CD4-positive, alpha-beta T cell (primary cell): ENCODE results near the gene HOXB7. TPM values are rescaled to one million over a fixed set of nuclear protein-coding genes. Genes with fewer than 3 reads are reported as not detected.

Experiments
- ATAC-seq: fragments of 200-7000 bp; cut with Tn5 transposase; one replicate; pipeline ENCODE4 v1.10.0; 2022; ENCODE audit warnings: mild to moderate bottlenecking; ENCODE audit not compliant: poor library complexity
- CTCF ChIA-PET: fragments of 350-600 bp; sonication (Branson Sonifier 250); formaldehyde crosslinking; loops from one replicate; lab custom pipeline; 2021; ENCODE audit warnings: antibody characterized with exemption, inconsistent platforms; lab: Charles Lee
- POLR2A ChIA-PET: fragments of 350-600 bp; sonication (Branson Sonifier 250); formaldehyde crosslinking; loops from one replicate; lab custom pipeline; 2021; ENCODE audit warnings: antibody characterized with exemption, inconsistent platforms; lab: Charles Lee
- DNase-seq, 14 experiments: peaks; one replicate each; pipeline ENCODE4 v3.0.0-alpha.2; 2013 to 2020; ENCODE audit warnings: mixed read lengths in 2 of 14
- H3K27ac ChIP-seq, 2 donors: one replicate each; pipeline versions ENCODE4 v1.5.1 to v1.7.0; 2013; ENCODE audit warnings: low read length in 2 of 2, low read depth in 1 of 2, mild to moderate bottlenecking in 1 of 2
- H3K27me3 ChIP-seq, 2 experiments: 1 replicate in 1 of 2; 2 replicates in 1 of 2; pipeline versions ENCODE4 v1.6.1 to v1.7.0; 2013; ENCODE audit warnings: low read length in 2 of 2, control low read depth in 1 of 2, mild to moderate bottlenecking in 1 of 2, moderate library complexity in 1 of 2; ENCODE audit not compliant: insufficient read depth in 2 of 2, control insufficient read depth in 1 of 2
- H3K36me3 ChIP-seq: one replicate; pipeline ENCODE4 v1.6.1; 2013; ENCODE audit warnings: low read length, control low read depth; ENCODE audit not compliant: insufficient read depth
- H3K4me1 ChIP-seq: one replicate; pipeline ENCODE4 v1.6.1; 2013; ENCODE audit warnings: low read length, control low read depth; ENCODE audit not compliant: insufficient read depth
- H3K4me3 ChIP-seq: one replicate; pipeline ENCODE4 v1.5.1; 2013; ENCODE audit warnings: mild to moderate bottlenecking, low read length, moderate library complexity
- H3K9me3 ChIP-seq, 2 experiments: 1 replicate in 1 of 2; 2 replicates in 1 of 2; pipeline versions ENCODE4 v1.6.1 to v1.7.0; 2013; ENCODE audit warnings: low read length in 2 of 2, mild to moderate bottlenecking in 2 of 2, control low read depth in 1 of 2, moderate library complexity in 1 of 2; ENCODE audit not compliant: control insufficient read depth in 1 of 2, insufficient read depth in 1 of 2
- H3K27ac Mint-ChIP-seq: one replicate; pipeline ENCODE4 v1.8.0; 2020; ENCODE audit warnings: mixed read lengths
- H3K27me3 Mint-ChIP-seq: one replicate; pipeline ENCODE4 v1.8.0; 2021; ENCODE audit warnings: mixed read lengths
- H3K36me3 Mint-ChIP-seq: one replicate; pipeline ENCODE4 v1.8.0; 2021; ENCODE audit warnings: low read depth, mixed read lengths
- H3K4me1 Mint-ChIP-seq: one replicate; pipeline ENCODE4 v1.8.0; 2021; ENCODE audit warnings: low read depth, mixed read lengths
- H3K4me3 Mint-ChIP-seq: one replicate; pipeline ENCODE4 v1.8.0; 2020; ENCODE audit warnings: mild to moderate bottlenecking, mixed read lengths
- H3K9me3 Mint-ChIP-seq: one replicate; pipeline ENCODE4 v1.8.0; 2020; ENCODE audit warnings: mixed read lengths
- intact Hi-C, 2 experiments: fragments of 100-400 bp; cut with DNase I in 1 of 2; cut with micrococcal nuclease in 1 of 2; formaldehyde crosslinking; loops; one replicate each; pipeline versions ENCODE4 v1.15.1 to v1.9.0; 2023 to 2025; cut with DNase I, micrococcal nuclease
- total RNA-seq, 174 experiments: library from RNA in 2 of 174; stranded (reverse) in 2 of 174; gene quantifications; one replicate each; pipeline ENCODE4 v1.2.3 and lab custom pipeline; 2021 to 2026
- TF ChIP-seq, protein P1 (sequence below): fragments of 200-600 bp; IDR thresholded peaks from one replicate; pipeline ENCODE4 v1.8.0; 2022; ENCODE audit warnings: antibody characterized with exemption, mild to moderate bottlenecking

The HOXB7 gene
- total RNA-seq, 2 experiments from 2014 or later: not detected

DNA sequence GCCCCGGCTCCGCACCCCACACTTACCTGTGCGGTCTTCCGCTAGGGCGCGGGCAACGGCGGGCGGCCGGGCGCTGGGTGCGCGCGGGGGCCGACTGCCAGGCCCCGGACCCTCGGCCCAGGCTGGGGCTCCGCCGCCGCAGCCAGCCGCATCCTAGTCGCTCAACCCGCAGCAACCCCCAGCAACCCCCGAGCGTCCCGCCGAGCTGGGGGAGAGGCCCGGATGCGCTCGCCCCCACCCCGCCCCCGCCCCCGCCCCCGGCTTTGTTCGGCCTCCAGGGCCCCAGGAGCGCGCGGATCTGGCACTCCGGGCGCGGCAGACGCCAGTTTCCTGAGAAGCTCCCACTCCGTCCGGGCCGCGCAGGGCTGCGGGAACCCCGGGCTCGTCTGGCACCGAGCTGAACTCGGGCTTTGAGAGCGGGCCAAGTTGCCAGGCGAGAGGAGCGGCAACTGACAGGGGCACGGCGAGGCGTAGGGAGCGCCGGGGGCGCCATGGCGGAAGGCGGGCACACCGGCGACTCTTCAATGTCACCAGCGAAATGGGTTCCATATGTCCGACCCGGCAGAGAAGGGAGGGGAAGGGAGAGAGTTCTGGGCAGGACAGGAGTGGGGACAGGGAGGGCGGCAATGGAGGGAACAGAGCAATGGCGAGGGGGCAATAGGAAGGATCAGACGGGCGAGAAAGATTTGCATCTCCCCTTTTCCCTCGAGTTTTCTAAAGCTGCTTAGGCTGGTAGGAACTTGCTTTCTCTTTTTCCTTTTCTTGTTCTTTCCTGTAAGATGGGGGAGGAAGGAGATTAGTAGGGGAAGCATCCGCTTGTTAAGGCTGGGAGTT is 46.4 kb downstream of the HOXB7 start:
- POLR2A ChIA-PET: interaction anchor here (0.6 kb wide), 1 partner anchor 20 kb away, joined by 3 read pairs; no protein-coding TSS in a partner anchor
- Mint-ChIP-seq H3K9me3 (no peaks in the 10 kb centered on the region), H3K4me1 (peaks cover 5% of the 10 kb centered on the region), H3K4me3 (no peak overlapping the region), H3K36me3 (no peaks in the 10 kb centered on the region), H3K27me3 (peaks cover 15% of the 10 kb centered on the region), H3K27ac (no peak overlapping the region)
- peak in 1 of 14 experiments; percentile 13 for DNase-seq
- Histone ChIP-seq H3K27ac (no peak overlapping the region), H3K36me3 (no peaks in the 10 kb centered on the region), H3K4me1 (peaks cover 2% of the 10 kb centered on the region), H3K4me3 (no peak overlapping the region), H3K27me3 (peaks cover 0 to 9% of the 10 kb centered on the region in 2 experiments), H3K9me3 (no peaks in the 10 kb centered on the region)
- intact Hi-C loops: no loop called here
- TF ChIP-seq, protein P1, sequence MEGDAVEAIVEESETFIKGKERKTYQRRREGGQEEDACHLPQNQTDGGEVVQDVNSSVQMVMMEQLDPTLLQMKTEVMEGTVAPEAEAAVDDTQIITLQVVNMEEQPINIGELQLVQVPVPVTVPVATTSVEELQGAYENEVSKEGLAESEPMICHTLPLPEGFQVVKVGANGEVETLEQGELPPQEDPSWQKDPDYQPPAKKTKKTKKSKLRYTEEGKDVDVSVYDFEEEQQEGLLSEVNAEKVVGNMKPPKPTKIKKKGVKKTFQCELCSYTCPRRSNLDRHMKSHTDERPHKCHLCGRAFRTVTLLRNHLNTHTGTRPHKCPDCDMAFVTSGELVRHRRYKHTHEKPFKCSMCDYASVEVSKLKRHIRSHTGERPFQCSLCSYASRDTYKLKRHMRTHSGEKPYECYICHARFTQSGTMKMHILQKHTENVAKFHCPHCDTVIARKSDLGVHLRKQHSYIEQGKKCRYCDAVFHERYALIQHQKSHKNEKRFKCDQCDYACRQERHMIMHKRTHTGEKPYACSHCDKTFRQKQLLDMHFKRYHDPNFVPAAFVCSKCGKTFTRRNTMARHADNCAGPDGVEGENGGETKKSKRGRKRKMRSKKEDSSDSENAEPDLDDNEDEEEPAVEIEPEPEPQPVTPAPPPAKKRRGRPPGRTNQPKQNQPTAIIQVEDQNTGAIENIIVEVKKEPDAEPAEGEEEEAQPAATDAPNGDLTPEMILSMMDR: no peak
- CTCF ChIA-PET: interaction anchor here (1.1 kb wide), 1 partner anchor 72 kb away, joined by 3 read pairs; no protein-coding TSS in a partner anchor
- no peak for ATAC-seq

DNA sequence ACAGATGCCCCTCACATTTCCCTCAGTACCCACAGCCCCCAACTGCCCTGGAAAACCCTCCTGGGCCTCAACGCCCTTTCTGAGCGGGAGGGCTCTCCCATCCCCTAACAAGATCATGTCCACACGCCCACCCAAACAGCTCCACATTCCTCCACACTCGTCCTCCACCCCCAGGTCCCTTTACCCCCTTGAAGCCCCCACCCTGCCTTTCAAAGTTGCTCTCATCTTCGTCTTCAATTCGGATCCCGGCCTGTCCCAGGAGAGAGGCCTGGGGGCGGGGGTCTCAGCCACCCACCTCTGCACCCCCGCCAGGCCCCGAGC is 47.0 kb downstream of the HOXB7 start:
- no peak for ATAC-seq
- no peaks in the 10 kb centered on the region for H3K36me3 Mint-ChIP-seq
- H3K27me3 Mint-ChIP-seq: peaks cover 21% of the 10 kb centered on the region
- TF ChIP-seq, protein P1: no peak
- peaks cover 0 to 9% of the 10 kb centered on the region in 2 experiments for H3K27me3 ChIP-seq
- intact Hi-C loops: no loop called here
- no peaks in the 10 kb centered on the region for H3K9me3 Mint-ChIP-seq
- DNase-seq: no peak
- H3K4me3 ChIP-seq: no peak overlapping the region
- no peak overlapping the region for H3K27ac ChIP-seq
- peaks cover 2% of the 10 kb centered on the region for H3K4me1 ChIP-seq
- POLR2A ChIA-PET: no interaction called here
- H3K4me3 Mint-ChIP-seq: no peak overlapping the region
- H3K9me3 ChIP-seq: no peaks in the 10 kb centered on the region
- no peak overlapping the region for H3K27ac Mint-ChIP-seq
- CTCF ChIA-PET: no interaction called here
- H3K4me1 Mint-ChIP-seq: peaks cover 5% of the 10 kb centered on the region
- no peaks in the 10 kb centered on the region for H3K36me3 ChIP-seq

DNA sequence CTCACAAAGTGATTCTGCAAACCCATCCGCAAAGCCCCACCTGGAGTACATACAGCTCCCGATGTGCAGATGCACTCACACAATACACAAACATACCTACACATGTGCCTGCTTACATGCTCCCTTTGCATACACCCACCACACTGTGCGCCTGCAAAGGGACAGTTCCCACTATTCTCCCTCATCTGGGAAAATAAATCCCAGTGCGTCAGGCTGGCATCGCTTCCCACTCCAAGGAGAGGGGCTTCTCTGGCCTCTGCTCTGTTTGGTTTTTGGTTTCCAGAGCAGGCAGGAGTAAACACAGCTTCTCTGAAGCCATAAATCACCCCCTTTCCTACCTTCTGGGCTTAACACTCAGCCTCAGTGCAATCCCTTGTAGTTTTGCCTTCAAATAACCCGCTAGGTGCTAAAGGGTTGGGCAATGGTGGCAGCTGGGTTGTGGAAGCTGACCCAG is 47.4 kb downstream of the HOXB7 start:
- H3K4me3 Mint-ChIP-seq: no peak overlapping the region
- intact Hi-C loops: no loop called here
- ATAC-seq (no peak), DNase-seq (no peak)
- no peak overlapping the region for H3K4me3 ChIP-seq
- H3K9me3 ChIP-seq: no peaks in the 10 kb centered on the region
- TF ChIP-seq, protein P1: no peak
- no peaks in the 10 kb centered on the region for H3K36me3 Mint-ChIP-seq
- H3K27me3 ChIP-seq: peaks cover 0 to 7% of the 10 kb centered on the region in 2 experiments
- H3K9me3 Mint-ChIP-seq: no peaks in the 10 kb centered on the region
- no peak overlapping the region for H3K27ac Mint-ChIP-seq
- H3K4me1 ChIP-seq: peaks cover 2% of the 10 kb centered on the region
- CTCF ChIA-PET: no interaction called here
- no peak overlapping the region for H3K27ac ChIP-seq
- H3K4me1 Mint-ChIP-seq: peaks cover 2% of the 10 kb centered on the region
- H3K27me3 Mint-ChIP-seq: peaks cover 25% of the 10 kb centered on the region
- H3K36me3 ChIP-seq: no peaks in the 10 kb centered on the region
- POLR2A ChIA-PET: no interaction called here
